Keratinocyte (primary cell): Measurements from ENCODE around the gene PGLYRP2.

Experiments
- EZH2 ChIP-seq: IDR thresholded peaks from one replicate; pipeline ENCODE4 v1.6.1; 2012; ENCODE audit warnings: inconsistent platforms, mild to moderate bottlenecking, low read length, moderate library complexity
- TF ChIP-seq, protein P1 (sequence below), 3 experiments: IDR thresholded peaks in 1 of 3; conservative IDR thresholded peaks in 1 of 3; optimal IDR thresholded peaks in 1 of 3; 2 replicates in 2 of 3; 3 replicates in 1 of 3; pipeline versions ENCODE3 to v1.5.1; 2011; ENCODE audit warnings: low read length in 3 of 3, mild to moderate bottlenecking in 3 of 3, moderate library complexity in 2 of 3, control low read depth in 1 of 3, inconsistent platforms in 1 of 3; ENCODE audit not compliant: insufficient read depth in 2 of 3; ENCODE audit errors: extremely low read depth in 1 of 3

- TF ChIP-seq, protein P1, sequence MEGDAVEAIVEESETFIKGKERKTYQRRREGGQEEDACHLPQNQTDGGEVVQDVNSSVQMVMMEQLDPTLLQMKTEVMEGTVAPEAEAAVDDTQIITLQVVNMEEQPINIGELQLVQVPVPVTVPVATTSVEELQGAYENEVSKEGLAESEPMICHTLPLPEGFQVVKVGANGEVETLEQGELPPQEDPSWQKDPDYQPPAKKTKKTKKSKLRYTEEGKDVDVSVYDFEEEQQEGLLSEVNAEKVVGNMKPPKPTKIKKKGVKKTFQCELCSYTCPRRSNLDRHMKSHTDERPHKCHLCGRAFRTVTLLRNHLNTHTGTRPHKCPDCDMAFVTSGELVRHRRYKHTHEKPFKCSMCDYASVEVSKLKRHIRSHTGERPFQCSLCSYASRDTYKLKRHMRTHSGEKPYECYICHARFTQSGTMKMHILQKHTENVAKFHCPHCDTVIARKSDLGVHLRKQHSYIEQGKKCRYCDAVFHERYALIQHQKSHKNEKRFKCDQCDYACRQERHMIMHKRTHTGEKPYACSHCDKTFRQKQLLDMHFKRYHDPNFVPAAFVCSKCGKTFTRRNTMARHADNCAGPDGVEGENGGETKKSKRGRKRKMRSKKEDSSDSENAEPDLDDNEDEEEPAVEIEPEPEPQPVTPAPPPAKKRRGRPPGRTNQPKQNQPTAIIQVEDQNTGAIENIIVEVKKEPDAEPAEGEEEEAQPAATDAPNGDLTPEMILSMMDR (optimal IDR thresholded peaks at IDR 0.05 in 1 of 3, IDR thresholded peaks at IDR 0.05 in 1 of 3, conservative IDR thresholded peaks at IDR 0.05 in 1 of 3; ENCODE audit: extremely low read depth in 1 of 3, insufficient read depth in 2 of 3, low read length in 3 of 3), result no peak
- no peak for TF ChIP-seq EZH2
These were observed 3.0 kb downstream of the PGLYRP2 start for GRCh38 chr19:15476325-15476724.
